Heart left ventricle (tissue), 13 donors: Measurements from ENCODE around the gene SEC24B.

Experiments used
- POLR2A ChIP-seq, 2 donors: fragments of 450-650 bp; IDR thresholded peaks; one replicate each; pipeline ENCODE4 v1.6.1; 2017; ENCODE audit warnings: antibody characterized with exemption in 2 of 2, mild to moderate bottlenecking in 2 of 2, moderate library complexity in 2 of 2
- TF ChIP-seq, protein P1 (sequence below), 12 donors: fragments of 200-600 bp; sonication (generic) in 4 of 12; IDR thresholded peaks; one replicate each; pipeline versions ENCODE4 v1.5.0 to v1.8.0; 2018 to 2022; ENCODE audit warnings: antibody characterized with exemption in 12 of 12, mild to moderate bottlenecking in 5 of 12
- donor health status: ischemic (EF 13 %, LVEDD 7.1; RV severe dilation, severe dysfunction).
- donor health status: DM: no; HTN: yes; CAD: no.
- donor health status: DM: no; HTN: no; CAD: no.
- donor health status: ischemic (EF 25% LVEDD 6.9; RV normal size, moderate dysfunction).
- donor health status: ischemic (EF 25% LVEDD 5.7; RV mildly dilated, moderate dysfunction).
- donor health status: ischemic (EF 35%, LVEDD 5.7; RV mildly dilated, moderate dysfunction).
- donor health status: nonischemic (EF 11% LVEDD 7.7; RV severe dilation, severe dysfunction).
- donor health status: DM: yes; HTN: yes; CAD: no.
- donor health status: PGD.
- donor health status: ischemic (EF 29% LVEDD 5.4; RV normal size, mild dysfunction).
- donor health status: nonischemic (EF 23%, LVEDD 6.1; RV moderate dilation, normal function).

DNA sequence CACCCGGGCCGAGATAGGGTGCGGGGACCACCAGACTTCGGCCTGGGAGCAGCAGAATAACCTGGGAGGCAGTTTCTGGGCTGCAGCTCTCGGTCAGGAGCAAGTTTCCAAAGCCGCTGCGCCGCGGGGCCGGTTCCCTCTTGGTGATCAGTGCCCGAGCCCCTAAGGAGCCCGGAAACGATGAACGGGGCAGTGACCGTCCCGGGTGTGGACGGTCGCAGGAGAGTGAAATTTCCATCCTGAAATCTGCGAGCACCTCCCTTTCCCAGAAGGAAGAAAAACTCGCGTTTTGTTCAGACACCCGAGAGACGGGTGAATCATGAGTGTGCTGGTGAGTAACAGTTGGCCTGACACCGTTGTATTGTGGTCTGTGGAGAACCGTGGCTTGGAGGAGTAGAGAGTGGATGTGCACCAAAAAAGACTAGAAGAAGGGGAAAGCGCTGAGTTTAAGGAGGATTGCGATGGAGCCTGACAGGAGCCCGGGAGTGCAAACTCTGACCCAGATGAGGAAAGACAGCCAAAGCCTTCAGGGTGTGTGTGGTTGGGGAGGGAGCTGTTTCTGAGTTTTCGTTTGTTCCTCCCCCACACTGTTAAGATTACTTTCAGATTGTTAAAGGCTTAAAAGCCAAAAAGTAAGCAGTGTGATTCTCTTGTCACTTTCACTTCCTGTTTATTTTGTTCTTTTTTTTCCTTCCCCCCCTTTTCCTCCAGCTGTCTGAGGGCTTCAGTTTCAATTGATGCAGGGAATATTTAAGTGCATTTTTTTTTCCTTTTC is 127.3 kb downstream of the SEC24B start:
- TF ChIP-seq, protein P1, sequence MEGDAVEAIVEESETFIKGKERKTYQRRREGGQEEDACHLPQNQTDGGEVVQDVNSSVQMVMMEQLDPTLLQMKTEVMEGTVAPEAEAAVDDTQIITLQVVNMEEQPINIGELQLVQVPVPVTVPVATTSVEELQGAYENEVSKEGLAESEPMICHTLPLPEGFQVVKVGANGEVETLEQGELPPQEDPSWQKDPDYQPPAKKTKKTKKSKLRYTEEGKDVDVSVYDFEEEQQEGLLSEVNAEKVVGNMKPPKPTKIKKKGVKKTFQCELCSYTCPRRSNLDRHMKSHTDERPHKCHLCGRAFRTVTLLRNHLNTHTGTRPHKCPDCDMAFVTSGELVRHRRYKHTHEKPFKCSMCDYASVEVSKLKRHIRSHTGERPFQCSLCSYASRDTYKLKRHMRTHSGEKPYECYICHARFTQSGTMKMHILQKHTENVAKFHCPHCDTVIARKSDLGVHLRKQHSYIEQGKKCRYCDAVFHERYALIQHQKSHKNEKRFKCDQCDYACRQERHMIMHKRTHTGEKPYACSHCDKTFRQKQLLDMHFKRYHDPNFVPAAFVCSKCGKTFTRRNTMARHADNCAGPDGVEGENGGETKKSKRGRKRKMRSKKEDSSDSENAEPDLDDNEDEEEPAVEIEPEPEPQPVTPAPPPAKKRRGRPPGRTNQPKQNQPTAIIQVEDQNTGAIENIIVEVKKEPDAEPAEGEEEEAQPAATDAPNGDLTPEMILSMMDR (IDR thresholded peaks at IDR 0.05): no peak
- TF ChIP-seq POLR2A (IDR thresholded peaks at IDR 0.05): no peak
